Keratinocyte (primary cell): ENCODE data around the gene ATRNL1.

Source experiments
- EZH2 ChIP-seq: IDR thresholded peaks from one replicate; pipeline ENCODE4 v1.6.1; 2012; ENCODE audit warnings: inconsistent platforms, mild to moderate bottlenecking, low read length, moderate library complexity
- TF ChIP-seq, protein P1 (sequence below), 3 experiments: IDR thresholded peaks in 1 of 3; conservative IDR thresholded peaks in 1 of 3; optimal IDR thresholded peaks in 1 of 3; 2 replicates in 2 of 3; 3 replicates in 1 of 3; pipeline versions ENCODE3 to v1.5.1; 2011; ENCODE audit warnings: low read length in 3 of 3, mild to moderate bottlenecking in 3 of 3, moderate library complexity in 2 of 3, control low read depth in 1 of 3, inconsistent platforms in 1 of 3; ENCODE audit not compliant: insufficient read depth in 2 of 3; ENCODE audit errors: extremely low read depth in 1 of 3

DNA sequence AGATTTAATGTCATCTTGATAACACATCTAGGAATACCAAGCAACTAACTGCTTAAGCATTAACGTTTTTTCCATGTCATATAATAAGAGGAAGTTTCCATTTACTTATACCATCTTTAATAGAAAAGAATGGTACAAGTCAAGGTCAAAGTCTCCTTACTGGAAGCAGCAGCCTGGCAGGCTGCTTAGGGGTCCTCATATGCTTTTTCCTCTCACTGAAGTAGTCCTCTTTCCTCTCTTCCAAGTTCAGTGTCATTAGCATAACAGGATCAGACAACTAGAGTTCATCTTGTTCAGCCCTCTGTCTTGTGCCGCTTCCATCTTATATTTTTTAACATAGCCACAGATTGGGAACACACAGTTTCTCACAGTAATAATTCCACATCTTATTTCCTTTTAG lies 774.1 kb downstream of the ATRNL1 start:
- TF ChIP-seq EZH2 = no peak
- TF ChIP-seq, protein P1, sequence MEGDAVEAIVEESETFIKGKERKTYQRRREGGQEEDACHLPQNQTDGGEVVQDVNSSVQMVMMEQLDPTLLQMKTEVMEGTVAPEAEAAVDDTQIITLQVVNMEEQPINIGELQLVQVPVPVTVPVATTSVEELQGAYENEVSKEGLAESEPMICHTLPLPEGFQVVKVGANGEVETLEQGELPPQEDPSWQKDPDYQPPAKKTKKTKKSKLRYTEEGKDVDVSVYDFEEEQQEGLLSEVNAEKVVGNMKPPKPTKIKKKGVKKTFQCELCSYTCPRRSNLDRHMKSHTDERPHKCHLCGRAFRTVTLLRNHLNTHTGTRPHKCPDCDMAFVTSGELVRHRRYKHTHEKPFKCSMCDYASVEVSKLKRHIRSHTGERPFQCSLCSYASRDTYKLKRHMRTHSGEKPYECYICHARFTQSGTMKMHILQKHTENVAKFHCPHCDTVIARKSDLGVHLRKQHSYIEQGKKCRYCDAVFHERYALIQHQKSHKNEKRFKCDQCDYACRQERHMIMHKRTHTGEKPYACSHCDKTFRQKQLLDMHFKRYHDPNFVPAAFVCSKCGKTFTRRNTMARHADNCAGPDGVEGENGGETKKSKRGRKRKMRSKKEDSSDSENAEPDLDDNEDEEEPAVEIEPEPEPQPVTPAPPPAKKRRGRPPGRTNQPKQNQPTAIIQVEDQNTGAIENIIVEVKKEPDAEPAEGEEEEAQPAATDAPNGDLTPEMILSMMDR (optimal IDR thresholded peaks at IDR 0.05 in 1 of 3, IDR thresholded peaks at IDR 0.05 in 1 of 3, conservative IDR thresholded peaks at IDR 0.05 in 1 of 3; ENCODE audit: extremely low read depth in 1 of 3, insufficient read depth in 2 of 3, low read length in 3 of 3) = no peak
